ENCODE data around the gene NFE2L3.

Gene NFE2L3

DNA sequence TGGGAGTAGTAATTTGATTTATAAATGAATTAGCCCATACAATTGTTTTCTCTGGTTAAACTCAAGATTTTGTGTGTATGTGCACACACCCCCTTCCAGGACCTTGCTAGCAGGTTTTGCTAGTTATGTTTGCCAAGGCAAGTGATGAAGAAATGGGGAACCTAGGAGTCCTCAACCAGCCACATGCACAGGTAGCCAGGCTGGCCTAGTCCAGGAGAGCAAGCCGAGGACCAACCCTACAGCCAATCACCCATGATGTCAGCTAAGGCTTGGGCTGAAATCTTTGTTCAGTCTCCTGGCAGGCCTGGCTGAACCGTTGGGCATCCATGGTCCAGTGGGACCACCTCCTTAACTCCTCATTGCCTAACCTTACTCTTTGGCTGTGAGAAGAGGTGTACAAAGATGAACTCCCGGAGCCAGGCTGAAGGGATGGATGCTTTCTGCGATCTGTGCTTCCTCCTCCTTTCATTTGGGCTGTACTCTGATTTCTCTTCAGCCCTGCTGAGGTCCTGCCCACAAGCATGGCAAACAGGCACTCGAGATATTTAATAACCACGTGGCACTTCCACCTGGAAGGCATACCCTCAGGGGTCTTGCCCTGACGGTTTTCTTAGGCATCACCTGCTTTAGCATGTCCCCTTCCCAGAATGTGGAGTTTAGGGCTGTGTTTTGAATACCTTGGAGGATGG lies 26.4 kb downstream of the NFE2L3 start:
- no peak overlapping the region for H3K27ac ChIP-seq
- TF ChIP-seq, protein P1, sequence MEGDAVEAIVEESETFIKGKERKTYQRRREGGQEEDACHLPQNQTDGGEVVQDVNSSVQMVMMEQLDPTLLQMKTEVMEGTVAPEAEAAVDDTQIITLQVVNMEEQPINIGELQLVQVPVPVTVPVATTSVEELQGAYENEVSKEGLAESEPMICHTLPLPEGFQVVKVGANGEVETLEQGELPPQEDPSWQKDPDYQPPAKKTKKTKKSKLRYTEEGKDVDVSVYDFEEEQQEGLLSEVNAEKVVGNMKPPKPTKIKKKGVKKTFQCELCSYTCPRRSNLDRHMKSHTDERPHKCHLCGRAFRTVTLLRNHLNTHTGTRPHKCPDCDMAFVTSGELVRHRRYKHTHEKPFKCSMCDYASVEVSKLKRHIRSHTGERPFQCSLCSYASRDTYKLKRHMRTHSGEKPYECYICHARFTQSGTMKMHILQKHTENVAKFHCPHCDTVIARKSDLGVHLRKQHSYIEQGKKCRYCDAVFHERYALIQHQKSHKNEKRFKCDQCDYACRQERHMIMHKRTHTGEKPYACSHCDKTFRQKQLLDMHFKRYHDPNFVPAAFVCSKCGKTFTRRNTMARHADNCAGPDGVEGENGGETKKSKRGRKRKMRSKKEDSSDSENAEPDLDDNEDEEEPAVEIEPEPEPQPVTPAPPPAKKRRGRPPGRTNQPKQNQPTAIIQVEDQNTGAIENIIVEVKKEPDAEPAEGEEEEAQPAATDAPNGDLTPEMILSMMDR (IDR thresholded peaks at IDR 0.05; ENCODE audit: low read depth, low read length) = no peak
- DNase-seq = no peak
- H3K36me3 ChIP-seq = no peaks in the 10 kb centered on the region
- H3K27me3 ChIP-seq (ENCODE audit: insufficient read depth, low read depth, severe bottlenecking) = no peaks in the 10 kb centered on the region
- H3K9me3 ChIP-seq (ENCODE audit: severe bottlenecking) = no peaks in the 10 kb centered on the region
- H3K4me3 ChIP-seq (ENCODE audit: low read depth, low read length) = no peak overlapping the region

- Histone ChIP-seq H3K27me3 (ENCODE audit: insufficient read depth, low read depth, severe bottlenecking) (no peaks in the 10 kb centered on the region), H3K27ac (no peak overlapping the region), H3K36me3 (peaks cover 3% of the 10 kb centered on the region; the same call in 1 of the 2 replicates), H3K4me3 (ENCODE audit: low read depth, low read length) (no peak overlapping the region), H3K9me3 (ENCODE audit: severe bottlenecking) (no peaks in the 10 kb centered on the region)
- TF ChIP-seq, protein P1 (IDR thresholded peaks at IDR 0.05; ENCODE audit: low read depth, low read length) = no peak
- no peak for DNase-seq
These were observed 27.4 kb downstream of the NFE2L3 start for GRCh38 chr7:26179422-26179821.

GRCh38 chr7:26179826-26180497 lies 28.0 kb downstream of the NFE2L3 start:
- Histone ChIP-seq H3K4me3 (ENCODE audit: low read depth, low read length) (no peak overlapping the region), H3K27ac (no peak overlapping the region), H3K27me3 (ENCODE audit: insufficient read depth, low read depth, severe bottlenecking) (no peaks in the 10 kb centered on the region), H3K36me3 (peaks cover 3% of the 10 kb centered on the region; the same call in 1 of the 2 replicates), H3K9me3 (ENCODE audit: severe bottlenecking) (no peaks in the 10 kb centered on the region)
- no peak for DNase-seq
- TF ChIP-seq, protein P1 (IDR thresholded peaks at IDR 0.05; ENCODE audit: low read depth, low read length) = no peak

- no peak overlapping the region for H3K4me3 ChIP-seq (ENCODE audit: low read depth, low read length)
- H3K27ac ChIP-seq = no peak overlapping the region
- no peak for DNase-seq
- H3K36me3 ChIP-seq = peaks cover 3% of the 10 kb centered on the region; the same call in 1 of the 2 replicates
- TF ChIP-seq, protein P1 (IDR thresholded peaks at IDR 0.05; ENCODE audit: low read depth, low read length) = no peak
- H3K27me3 ChIP-seq (ENCODE audit: insufficient read depth, low read depth, severe bottlenecking) = no peaks in the 10 kb centered on the region
- no peaks in the 10 kb centered on the region for H3K9me3 ChIP-seq (ENCODE audit: severe bottlenecking)
These were observed 28.8 kb downstream of the NFE2L3 start for GRCh38 chr7:26180792-26181198.

DNA sequence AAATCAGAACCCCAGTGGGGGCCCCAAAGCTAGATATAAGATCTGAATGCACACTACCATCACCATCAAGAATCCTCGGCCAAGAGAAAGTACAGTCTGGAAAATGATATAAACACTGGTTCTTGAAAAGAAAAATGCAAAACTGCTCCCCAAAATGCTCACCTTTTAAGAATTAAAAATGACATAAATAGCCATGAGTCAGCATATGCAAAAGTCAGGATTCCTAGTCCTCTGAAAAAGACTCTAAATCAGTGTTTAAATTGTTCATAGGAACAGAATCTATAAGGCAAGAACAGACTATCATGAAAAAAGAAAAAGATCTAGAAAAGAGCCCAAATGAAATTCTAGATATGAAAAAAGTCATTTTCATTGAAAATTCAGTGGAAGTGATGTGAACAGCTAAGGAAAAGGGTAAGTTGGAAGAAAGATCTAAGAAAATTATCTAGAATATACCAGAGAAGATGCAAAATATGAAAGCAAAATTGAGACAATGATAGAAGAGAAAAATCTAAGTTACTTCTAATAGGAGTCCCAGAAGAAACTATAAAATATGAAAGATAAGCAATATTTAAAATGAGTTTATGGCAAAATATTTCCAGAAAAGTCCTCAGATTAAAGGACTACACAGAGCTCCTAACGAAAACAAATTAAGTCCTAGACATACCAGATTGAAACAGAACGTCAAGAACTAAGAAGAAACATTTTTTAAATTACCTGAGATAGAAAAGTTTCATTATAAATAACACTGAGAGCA lies 29.7 kb downstream of the NFE2L3 start:
- TF ChIP-seq, protein P1 (IDR thresholded peaks at IDR 0.05; ENCODE audit: low read depth, low read length) = no peak
- Histone ChIP-seq H3K4me3 (ENCODE audit: low read depth, low read length) (no peak overlapping the region), H3K36me3 (peaks cover 3% of the 10 kb centered on the region; the same call in 1 of the 2 replicates), H3K27ac (no peak overlapping the region), H3K27me3 (ENCODE audit: insufficient read depth, low read depth, severe bottlenecking) (no peaks in the 10 kb centered on the region), H3K9me3 (ENCODE audit: severe bottlenecking) (no peaks in the 10 kb centered on the region)
- no peak for DNase-seq

All from WERI-Rb-1 (cell line).